Retinal pigment epithelial cell (primary cell): ENCODE results near the gene KIR2DL3.

Experiments used
- DNase-seq: peaks from one replicate; pipeline ENCODE4 v3.0.0-alpha.2; 2010; ENCODE audit warnings: low read depth
- H3K4me3 ChIP-seq: 2 replicates; pipeline ENCODE4 v1.5.1; 2011; ENCODE audit warnings: mild to moderate bottlenecking, low read length, control low read depth, moderate library complexity
- TF ChIP-seq, protein P1 (sequence below): conservative IDR thresholded peaks from 2 replicates; pipeline ENCODE4 v1.5.1; 2011; ENCODE audit warnings: low read depth, low read length, control low read depth, inconsistent platforms

KIR2DL3 gene

DNA sequence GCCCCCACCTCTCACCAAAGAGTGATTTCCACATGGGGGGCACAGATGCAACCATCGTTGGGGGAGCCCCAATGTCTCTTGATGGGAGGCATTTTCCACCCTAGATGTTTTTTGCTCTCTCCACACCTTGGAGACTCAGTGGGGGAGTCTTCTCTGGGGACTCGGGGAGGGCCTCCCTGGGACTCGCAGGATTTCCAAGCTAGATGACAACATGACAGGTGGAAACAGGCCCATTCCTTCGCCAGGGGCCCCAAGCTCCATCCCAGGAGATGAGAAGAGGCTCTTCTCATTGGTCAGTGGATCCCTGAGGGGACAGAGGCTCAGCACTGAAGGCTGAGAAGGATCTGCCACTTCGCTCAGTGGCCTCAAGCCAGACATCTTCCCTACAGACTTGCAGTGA, 52.4 kb downstream of the KIR2DL3 start:
- no peak for DNase-seq
- H3K4me3 ChIP-seq = no peak overlapping the region
- TF ChIP-seq, protein P1, sequence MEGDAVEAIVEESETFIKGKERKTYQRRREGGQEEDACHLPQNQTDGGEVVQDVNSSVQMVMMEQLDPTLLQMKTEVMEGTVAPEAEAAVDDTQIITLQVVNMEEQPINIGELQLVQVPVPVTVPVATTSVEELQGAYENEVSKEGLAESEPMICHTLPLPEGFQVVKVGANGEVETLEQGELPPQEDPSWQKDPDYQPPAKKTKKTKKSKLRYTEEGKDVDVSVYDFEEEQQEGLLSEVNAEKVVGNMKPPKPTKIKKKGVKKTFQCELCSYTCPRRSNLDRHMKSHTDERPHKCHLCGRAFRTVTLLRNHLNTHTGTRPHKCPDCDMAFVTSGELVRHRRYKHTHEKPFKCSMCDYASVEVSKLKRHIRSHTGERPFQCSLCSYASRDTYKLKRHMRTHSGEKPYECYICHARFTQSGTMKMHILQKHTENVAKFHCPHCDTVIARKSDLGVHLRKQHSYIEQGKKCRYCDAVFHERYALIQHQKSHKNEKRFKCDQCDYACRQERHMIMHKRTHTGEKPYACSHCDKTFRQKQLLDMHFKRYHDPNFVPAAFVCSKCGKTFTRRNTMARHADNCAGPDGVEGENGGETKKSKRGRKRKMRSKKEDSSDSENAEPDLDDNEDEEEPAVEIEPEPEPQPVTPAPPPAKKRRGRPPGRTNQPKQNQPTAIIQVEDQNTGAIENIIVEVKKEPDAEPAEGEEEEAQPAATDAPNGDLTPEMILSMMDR = no peak

DNA sequence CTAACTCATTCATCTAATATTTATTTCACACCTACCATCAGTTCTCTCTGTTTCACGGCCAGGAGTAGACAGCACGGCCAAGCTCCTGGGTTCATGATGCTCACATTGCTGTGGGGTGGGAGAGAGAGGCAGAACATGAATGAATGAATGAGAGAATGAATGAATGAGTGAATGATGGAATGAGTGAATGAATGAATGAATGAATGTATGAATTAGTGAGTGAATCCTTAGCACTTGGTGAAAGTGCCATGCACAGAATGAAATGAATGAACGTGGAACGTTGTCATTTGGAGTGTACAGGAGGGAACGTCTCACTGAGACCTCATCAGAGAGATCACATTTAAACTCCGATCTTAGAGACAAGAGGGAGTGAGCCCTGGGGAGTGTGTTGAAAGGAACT, 53.2 kb downstream of the KIR2DL3 start:
- no peak overlapping the region for H3K4me3 ChIP-seq
- DNase-seq = no peak
- TF ChIP-seq, protein P1 = no peak

DNA sequence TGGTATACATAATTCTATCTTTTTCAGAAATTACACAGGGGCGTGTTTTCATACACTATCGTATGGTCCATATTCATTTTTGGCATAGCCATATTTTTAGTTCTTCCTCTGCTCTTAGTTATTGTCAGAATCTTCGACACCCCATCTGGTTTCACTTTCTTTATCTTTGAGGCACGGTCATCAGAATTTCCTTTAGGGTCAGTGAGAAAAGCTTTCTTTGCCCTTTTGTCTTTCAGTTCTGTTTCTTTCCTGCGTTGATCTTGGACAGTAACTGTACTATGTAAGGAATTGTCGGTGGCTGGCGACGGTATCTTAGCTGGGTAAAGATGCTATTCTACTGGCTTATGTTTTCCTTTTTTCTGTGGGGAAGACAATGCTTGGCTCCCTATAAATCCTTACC, 54.5 kb downstream of the KIR2DL3 start:
- H3K4me3 ChIP-seq = no peak overlapping the region
- DNase-seq = no peak

DNA sequence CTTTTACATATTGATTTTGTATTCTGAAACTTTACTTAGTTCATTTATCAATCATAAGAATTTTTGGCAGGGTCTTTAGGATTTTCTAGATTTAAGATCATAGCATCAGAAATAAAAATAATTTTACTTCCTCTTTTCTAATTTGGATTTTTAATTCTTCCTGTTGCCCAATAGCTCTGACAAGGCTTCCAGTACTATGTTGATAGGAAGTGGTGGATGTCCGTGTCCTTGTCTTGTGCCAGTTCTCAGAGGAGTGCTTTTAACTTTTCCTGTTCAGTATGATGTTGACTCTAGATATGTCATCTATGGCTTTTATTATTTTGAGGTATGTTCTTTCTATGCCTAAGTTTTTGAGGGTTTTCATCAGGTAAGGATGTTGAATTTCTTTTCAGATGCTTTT, 57.4 kb downstream of the KIR2DL3 start:
- TF ChIP-seq, protein P1 = no peak
- H3K4me3 ChIP-seq = no peak overlapping the region
- no peak for DNase-seq

More for the DNA sequence above, 54.5 kb downstream of the KIR2DL3 start:
- TF ChIP-seq, protein P1 = no peak
